GM12892 (cell line): ENCODE data around the gene ADGRL3.
"Not testable (repeated sequence)": the region's sequence is repeated elsewhere in the genome, so short reads cannot be mapped to it uniquely, and the experiment has no call there.

ENCODE experiments used
- DNase-seq: peaks from one replicate; pipeline ENCODE4 v3.0.0; 2011; ENCODE audit not compliant: insufficient read length
- FAIRE-seq: peaks from 2 replicates; lab custom pipeline; 2011; peaks lifted over from hg19 to GRCh38; lab: Jason Lieb, UNC
- POLR2A ChIP-seq: IDR thresholded peaks from 2 replicates; pipeline ENCODE4 v1.6.1; 2011; ENCODE audit warnings: low read depth, low read length, control low read depth
- POLR2AphosphoS5 ChIP-seq: IDR thresholded peaks from 2 replicates; pipeline ENCODE4 v1.6.1; 2011; ENCODE audit warnings: low read depth, low read length, control low read depth
- TAF1 ChIP-seq: IDR thresholded peaks from 2 replicates; pipeline ENCODE4 v1.6.1; 2011; ENCODE audit warnings: low read depth, mild to moderate bottlenecking, control low read depth, low read length, borderline replicate concordance

ADGRL3 gene

GRCh38 chr4:61922766-61923165 lies 722.6 kb downstream of the ADGRL3 start:
- FAIRE-seq (no peak), DNase-seq (no peak)
- TF ChIP-seq POLR2A (no peak), POLR2AphosphoS5 (no peak), TAF1 (no peak)

GRCh38 chr4:61923179-61923578 lies 723.1 kb downstream of the ADGRL3 start:
- FAIRE-seq (no peak), DNase-seq (no peak)
- TF ChIP-seq TAF1 (no peak), POLR2AphosphoS5 (no peak), POLR2A (no peak)

- FAIRE-seq, result no peak
- DNase-seq, result no peak
Observed at GRCh38 chr4:61924131-61924530, 724.0 kb downstream of the ADGRL3 start.

GRCh38 chr4:61933527-61933926 lies 733.4 kb downstream of the ADGRL3 start:
- no peak for TF ChIP-seq TAF1
- TF ChIP-seq POLR2A, result no peak
- no peak for TF ChIP-seq POLR2AphosphoS5
- no peak for FAIRE-seq
- no peak for DNase-seq

More at GRCh38 chr4:61924131-61924530, 724.0 kb downstream of the ADGRL3 start:
- TF ChIP-seq TAF1, result no peak
- TF ChIP-seq POLR2A, result no peak
- TF ChIP-seq POLR2AphosphoS5, result no peak

- no peak for DNase-seq
- no peak for FAIRE-seq
Observed at GRCh38 chr4:61934198-61934597, 734.1 kb downstream of the ADGRL3 start.

GRCh38 chr4:61938250-61938846 lies 738.2 kb downstream of the ADGRL3 start:
- TF ChIP-seq TAF1 (no peak), POLR2AphosphoS5 (no peak), POLR2A (no peak)
- FAIRE-seq, result no peak
- no peak for DNase-seq

More at GRCh38 chr4:61934198-61934597, 734.1 kb downstream of the ADGRL3 start:
- TF ChIP-seq TAF1 (no peak), POLR2AphosphoS5 (no peak), POLR2A (no peak)

- TF ChIP-seq TAF1 (no peak), POLR2AphosphoS5 (no peak), POLR2A (no peak)
- DNase-seq, result no peak
- FAIRE-seq, result no peak
Observed at GRCh38 chr4:61950625-61951024, 750.5 kb downstream of the ADGRL3 start.

- TF ChIP-seq POLR2A (no peak), TAF1 (no peak), POLR2AphosphoS5 (no peak)
- no peak for DNase-seq
- no peak for FAIRE-seq
Observed at GRCh38 chr4:61953386-61953785, 753.3 kb downstream of the ADGRL3 start.

- no peak for TF ChIP-seq POLR2A
- TF ChIP-seq POLR2AphosphoS5, result no peak
- no peak for TF ChIP-seq TAF1
- DNase-seq, result no peak
- FAIRE-seq, result no peak
Observed at GRCh38 chr4:61958591-61958990, 758.5 kb downstream of the ADGRL3 start.

GRCh38 chr4:61959087-61959486 lies 759.0 kb downstream of the ADGRL3 start:
- no peak for TF ChIP-seq POLR2A
- TF ChIP-seq TAF1, result no peak
- no peak for TF ChIP-seq POLR2AphosphoS5
- FAIRE-seq (no peak), DNase-seq (no peak)

- DNase-seq, result no peak
- FAIRE-seq, result no peak
- TF ChIP-seq POLR2A (no peak), POLR2AphosphoS5 (no peak), TAF1 (no peak)
Observed at GRCh38 chr4:61984260-61984909, 784.3 kb downstream of the ADGRL3 start.

- DNase-seq, result no peak
- TF ChIP-seq POLR2A (no peak), TAF1 (no peak), POLR2AphosphoS5 (no peak)
- FAIRE-seq, result no peak
Observed at GRCh38 chr4:61985426-61985825, 785.3 kb downstream of the ADGRL3 start.

GRCh38 chr4:61986929-61987328 lies 786.8 kb downstream of the ADGRL3 start:
- FAIRE-seq, DNase-seq: not testable (repeated sequence)
